Measurements from ENCODE around the gene LRP1B. TPM values are rescaled to one million over a fixed set of nuclear protein-coding genes. Genes with fewer than 3 reads are reported as not detected.

The LRP1B gene
- total and polyA plus RNA-seq, 4 donors = 0.01 to 0.84 (median 0.17) TPM

- TF ChIP-seq REST (IDR thresholded peaks at IDR 0.05) (no peak), RAD21 (IDR thresholded peaks at IDR 0.05) (no peak), EGR1 (IDR thresholded peaks at IDR 0.05; ENCODE audit: low read depth in 2 of 2) (no peak), ATF3 (IDR thresholded peaks at IDR 0.05) (no peak), RXRA (IDR thresholded peaks at IDR 0.05) (no peak), MAX (IDR thresholded peaks at IDR 0.05) (no peak)
These were observed 1238.4 kb downstream of the LRP1B start (continued) for GRCh38 chr2:140892436-140892835.

GRCh38 chr2:140891614-140892212 lies 1239.1 kb downstream of the LRP1B start:
- H3K9ac ChIP-seq (ENCODE audit: low read depth in 1 of 2, low read length in 2 of 2) = no peak overlapping the region
- no peaks in the 10 kb centered on the region for H3K9me3 ChIP-seq (ENCODE audit: control insufficient read depth in 4 of 4, low read length in 3 of 4)
- H3K27ac ChIP-seq (ENCODE audit: low read depth in 1 of 2, low read length in 2 of 2) = no peak overlapping the region
- H3K36me3 ChIP-seq (ENCODE audit: control insufficient read depth in 4 of 4, insufficient read depth in 3 of 4, low read depth in 1 of 4, low read length in 3 of 4) = no peaks in the 10 kb centered on the region
- no peak overlapping the region for H3K4me3 ChIP-seq (ENCODE audit: low read depth in 1 of 3, low read length in 3 of 3)
- no peak for TF ChIP-seq JUND (IDR thresholded peaks at IDR 0.05)
- no peak for TF ChIP-seq ZBTB33 (IDR thresholded peaks at IDR 0.05)
- TF ChIP-seq FOXA2 (IDR thresholded peaks at IDR 0.05) = no peak
- no peak for TF ChIP-seq HNF4A (conservative IDR thresholded peaks at IDR 0.05)
- no peak for TF ChIP-seq RAD21 (IDR thresholded peaks at IDR 0.05)
- no peak for TF ChIP-seq EGR1 (IDR thresholded peaks at IDR 0.05; ENCODE audit: low read depth in 2 of 2)
- no peak for TF ChIP-seq SP1 (IDR thresholded peaks at IDR 0.05)
- TF ChIP-seq HNF4G (IDR thresholded peaks at IDR 0.05) = no peak
- no peak for TF ChIP-seq GABPA (IDR thresholded peaks at IDR 0.05 in 1 of 2, conservative IDR thresholded peaks at IDR 0.05 in 1 of 2)
- TF ChIP-seq REST (IDR thresholded peaks at IDR 0.05) = no peak
- no peak for TF ChIP-seq TAF1 (conservative IDR thresholded peaks at IDR 0.05)
- TF ChIP-seq FOXA1 (IDR thresholded peaks at IDR 0.05) = no peak
- TF ChIP-seq CTCF (IDR thresholded peaks at IDR 0.05; ENCODE audit: low read depth, low read length, missing input control) = no peak
- TF ChIP-seq MAX (IDR thresholded peaks at IDR 0.05) = no peak
- TF ChIP-seq RXRA (IDR thresholded peaks at IDR 0.05) = no peak
- no peak for TF ChIP-seq NR2F2 (IDR thresholded peaks at IDR 0.05)
- H3K4me1 ChIP-seq (ENCODE audit: control insufficient read depth in 4 of 4, insufficient read depth in 4 of 4, low read length in 3 of 4) = no peaks in the 10 kb centered on the region
- no peaks in the 10 kb centered on the region for H3K27me3 ChIP-seq (ENCODE audit: control insufficient read depth in 4 of 4, insufficient read depth in 4 of 4, low read length in 3 of 4)
- DNase-seq (ENCODE audit: low spot score) = no peak
- 37% methylated on average over 1 of the region's 1 CpG for WGBS
